GM21576 (cell line): ENCODE measurements around the gene RASA3.
"Not testable (repeated sequence)": the region's sequence is repeated elsewhere in the genome, so short reads cannot be mapped to it uniquely, and the experiment has no call there.

ENCODE experiments used
- ATAC-seq: cut with Tn5 transposase; IDR thresholded peaks from one replicate; pipeline ENCODE4 v1.9.1; 2021; ENCODE audit warnings: mild to moderate bottlenecking, moderate library complexity; ENCODE audit not compliant: unreplicated experiment

RASA3 gene

DNA sequence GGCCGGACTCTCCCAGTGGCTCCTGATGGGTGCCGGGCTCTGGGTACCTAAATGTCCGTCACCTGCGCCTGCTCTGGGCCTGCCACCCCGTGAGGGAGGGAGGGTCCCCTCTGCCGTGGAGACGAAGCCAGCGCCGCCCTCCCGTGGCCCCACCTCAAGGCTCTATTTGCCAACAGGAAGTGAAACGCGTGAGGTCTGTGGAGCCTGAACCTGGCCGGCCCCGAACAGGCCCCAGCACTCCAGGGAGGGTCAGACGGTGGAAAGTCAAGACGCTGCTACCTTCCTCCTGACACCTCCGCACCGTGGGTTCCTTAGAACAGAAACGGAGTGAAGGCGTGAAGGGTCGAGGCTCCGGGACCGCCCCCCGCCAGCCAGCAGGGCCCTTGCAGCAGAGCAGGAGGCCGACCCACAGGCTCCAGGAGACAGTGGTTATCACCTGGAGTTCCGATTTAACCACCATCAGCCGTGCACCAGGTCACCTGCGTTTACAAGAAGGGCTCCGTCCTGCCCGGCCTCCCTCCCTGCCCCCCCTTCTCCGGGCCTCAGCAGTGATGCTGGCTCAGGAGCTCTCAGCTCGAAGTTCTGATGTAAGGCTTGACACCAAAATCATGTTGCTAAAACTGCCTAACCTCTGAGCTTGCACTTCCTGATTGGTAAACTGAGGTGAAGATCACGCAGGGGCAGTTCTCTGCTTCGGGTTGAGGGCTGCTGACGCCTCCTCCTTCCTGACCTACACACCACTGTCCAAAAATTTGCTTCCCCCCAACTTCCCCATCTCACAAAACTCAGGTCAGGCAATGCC lies 107.6 kb downstream of the RASA3 start:
- peak; percentile 70 for ATAC-seq

DNA sequence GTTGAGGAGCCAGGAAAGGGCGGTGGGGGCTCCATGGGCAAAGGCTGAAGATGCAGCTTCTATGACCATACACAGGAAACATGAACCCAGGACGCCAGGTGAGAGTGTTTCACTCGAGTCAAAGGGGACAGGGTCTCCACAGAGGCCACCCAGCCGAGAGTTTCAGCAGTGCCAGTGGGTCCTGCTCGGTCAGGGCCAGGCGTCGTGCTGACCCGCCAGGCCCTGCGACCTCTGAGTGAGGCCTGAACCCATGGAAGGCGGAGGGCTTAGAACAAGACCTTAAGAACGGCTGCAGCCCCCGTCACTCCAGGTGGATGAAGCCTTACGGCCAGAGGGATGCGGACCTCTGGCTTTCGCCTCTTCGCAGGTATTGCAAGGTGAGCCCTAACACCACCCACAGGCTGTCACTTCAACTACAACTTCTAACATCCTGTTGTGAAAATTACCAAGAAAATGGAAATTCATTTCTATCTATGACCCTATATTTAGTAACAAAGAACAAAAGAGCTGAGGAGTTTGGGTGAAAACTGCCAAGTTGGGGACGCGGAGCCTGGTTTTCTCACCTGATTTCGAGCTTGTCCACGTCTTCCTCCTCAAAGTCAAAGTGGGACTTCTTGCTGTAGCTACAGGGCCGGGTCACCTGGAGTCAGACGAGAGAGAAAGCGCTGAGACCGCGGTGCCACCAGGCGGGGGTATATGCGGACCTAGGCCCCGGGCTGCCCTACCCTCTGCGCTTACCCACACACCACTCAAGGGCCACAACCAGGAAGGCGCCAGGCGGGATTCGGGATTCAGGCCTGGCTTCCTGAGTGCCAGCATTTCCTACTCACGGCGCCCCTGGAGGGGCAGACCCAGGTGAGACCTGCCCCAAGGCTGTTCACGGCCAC lies 108.5 kb downstream of the RASA3 start:
- ATAC-seq: no peak

DNA sequence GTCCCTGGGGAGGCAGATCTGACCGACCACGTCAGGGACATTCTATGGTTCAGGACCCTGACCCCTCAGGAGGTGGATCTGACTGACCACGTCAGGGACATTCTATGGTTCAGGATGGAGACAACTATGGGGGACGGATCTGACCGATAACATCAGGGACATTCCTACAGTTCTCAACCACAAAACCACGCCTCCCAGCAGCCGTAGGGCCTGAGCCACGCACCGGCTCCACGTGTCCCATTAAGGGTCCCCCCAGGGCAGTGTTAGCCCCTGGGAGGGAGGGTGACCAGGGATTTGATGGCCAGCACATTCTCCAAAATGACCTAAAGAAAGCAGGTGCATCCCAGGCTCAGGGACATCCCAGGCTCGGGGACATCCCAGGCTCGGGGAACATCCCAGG lies 109.5 kb downstream of the RASA3 start:
- ATAC-seq: no peak

DNA sequence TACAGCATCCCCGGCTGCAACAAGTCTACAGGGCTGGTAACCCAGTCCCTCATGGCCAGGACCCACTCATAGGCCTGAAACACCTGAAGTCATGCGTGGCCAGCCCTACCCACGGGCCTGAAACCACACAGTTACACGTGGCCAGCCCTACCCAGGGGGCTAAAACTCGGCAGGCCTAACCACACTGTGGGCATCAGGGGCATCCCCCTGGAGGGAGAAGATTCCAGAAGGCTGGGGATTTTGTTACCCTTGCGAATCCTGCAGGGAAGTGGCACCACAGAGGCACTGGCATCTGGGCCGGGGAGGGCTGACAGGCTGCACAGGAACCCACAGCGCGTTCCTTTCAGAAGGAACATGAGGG lies 110.1 kb downstream of the RASA3 start:
- ATAC-seq: no peak

DNA sequence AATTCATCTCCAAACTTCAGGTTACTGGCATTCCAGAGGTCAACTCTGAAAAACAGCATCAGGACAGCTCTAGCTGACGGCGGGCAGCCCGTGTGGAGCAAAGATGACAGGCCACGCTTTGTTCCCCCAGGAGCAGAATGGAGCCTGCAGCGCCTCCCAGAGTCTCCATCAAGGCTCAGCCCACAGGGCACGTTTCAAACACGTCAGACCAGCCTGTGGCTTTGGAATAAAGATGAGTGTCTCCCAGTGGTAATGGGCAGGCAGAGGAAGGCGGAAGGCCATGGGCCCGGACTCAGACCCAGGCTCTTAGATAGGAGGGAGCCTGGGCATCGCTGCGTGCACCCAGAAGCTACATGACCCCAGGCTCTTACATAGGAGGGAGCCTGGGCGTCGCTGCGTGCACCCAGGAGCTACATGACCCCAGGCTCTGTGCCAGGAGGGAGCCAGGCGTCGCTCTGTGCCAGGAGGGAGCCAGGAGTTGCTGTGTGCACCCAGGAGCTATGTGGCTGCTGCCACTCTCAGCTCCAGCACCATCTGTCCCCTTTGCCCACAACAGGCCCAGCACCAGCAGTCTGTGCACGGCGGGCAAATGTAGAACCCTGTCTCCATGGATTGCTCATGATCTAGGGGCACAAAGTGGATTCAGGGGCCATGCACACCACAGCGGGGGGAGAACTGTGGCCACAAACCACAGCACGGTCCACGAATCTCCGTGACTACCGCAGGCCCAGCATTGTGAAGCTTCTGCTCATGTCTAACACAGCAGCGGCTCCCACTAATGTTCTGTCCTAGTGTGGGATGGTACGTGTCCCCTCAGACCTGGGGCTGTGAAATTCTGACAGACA lies 110.7 kb downstream of the RASA3 start:
- ATAC-seq: no peak

DNA sequence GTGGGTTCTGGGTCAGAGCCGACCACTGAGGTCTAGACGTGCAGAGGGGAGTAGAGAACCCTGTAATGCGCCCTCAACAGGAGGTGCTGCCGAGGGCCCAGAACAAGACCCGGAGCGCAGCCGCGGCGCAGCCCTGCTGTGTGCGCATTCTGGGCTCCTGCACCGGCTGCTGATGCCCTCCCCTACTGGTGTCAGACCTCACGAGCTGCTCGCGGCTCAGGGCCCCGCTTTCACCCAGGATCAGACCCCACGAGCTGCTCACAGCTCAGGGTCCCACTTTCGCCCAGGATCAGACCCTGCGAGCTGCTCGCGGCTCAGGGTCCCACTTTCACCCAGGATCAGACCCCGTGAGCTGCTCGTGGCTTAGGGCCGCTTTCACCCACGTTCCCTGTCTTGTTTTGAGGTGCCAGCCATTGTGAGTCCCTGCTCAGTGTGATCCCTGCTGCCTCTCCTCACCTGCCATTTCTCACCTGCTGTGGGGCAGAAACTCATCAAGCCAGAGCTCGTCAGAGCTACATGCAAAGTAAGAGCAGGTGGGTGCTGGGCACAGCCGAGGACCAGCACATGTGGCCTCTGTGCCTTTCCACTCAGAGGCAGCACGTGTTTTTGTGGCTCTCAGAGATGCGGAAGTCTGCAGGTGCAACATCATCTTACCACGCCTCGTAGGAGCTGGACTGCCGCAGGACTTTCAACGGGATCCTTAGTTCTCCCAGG lies 111.5 kb downstream of the RASA3 start:
- ATAC-seq: no peak

DNA sequence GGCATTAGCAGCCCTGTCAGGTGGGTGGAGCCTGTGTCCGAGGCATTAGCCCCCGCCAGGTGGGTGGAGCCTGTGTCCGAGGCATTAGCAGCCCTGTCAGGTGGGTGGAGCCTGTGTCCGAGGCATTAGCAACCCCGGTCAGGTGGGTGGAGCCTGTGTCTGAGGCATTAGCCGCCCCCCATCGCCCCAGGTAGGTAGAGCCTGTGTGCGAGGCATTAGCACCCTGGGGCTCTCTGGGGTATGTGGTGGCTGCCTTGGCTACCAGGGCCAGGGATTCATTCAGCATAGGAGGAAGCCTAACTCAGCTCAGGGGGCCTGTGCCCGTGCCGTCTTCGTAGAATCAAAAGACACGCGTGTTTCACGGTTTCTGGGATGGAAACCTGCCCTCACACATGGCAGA lies 112.3 kb downstream of the RASA3 start:
- ATAC-seq: not testable (repeated sequence)

DNA sequence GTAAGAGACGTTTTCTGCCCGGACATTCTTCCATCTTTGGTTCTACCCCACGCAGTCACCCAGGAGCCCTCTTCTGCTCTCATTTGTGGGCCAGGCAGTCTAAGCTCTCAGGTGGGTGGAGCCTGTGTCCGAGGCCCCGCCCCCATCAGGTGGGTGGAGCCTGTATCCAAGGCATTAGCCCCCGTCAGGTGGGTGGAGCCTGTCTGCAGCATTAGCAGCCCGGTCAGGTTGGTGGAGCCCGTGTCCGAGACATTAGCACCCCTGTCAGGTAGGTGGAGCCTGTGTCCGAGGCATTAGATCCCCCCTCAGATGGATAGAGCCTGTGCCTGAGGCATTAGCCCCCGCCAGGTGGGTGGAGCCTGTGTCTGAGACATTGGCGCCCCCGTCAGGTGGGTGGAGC lies 113.1 kb downstream of the RASA3 start:
- ATAC-seq: no peak

DNA sequence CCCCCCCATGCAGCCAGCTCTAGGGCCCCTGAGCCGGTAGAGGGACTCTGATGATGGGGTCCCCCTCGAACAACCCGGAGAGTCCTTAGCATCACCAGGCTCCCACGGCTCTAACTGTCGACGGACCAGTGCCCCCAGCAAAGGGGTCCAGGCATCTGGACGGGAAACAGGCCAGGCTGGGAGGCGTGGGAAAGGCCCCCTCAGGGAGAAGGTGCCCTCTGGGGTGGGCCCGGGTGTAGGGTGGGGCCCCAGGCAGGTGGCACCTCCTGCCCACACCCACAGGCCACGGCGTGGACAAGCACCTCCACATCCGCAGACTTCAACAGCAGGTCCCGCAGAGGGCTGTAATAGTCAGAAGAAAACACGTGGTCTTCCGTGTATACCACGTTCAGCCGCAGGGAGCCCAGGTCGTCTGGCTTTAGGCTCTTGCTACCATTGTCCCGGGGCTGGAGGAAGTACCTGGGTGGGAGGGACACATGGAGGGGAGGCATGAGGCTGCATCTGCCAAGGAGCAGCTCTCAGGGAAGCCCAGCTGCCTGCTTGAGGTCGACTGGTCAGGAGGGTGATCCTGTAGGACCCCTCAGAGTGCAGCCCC lies 113.9 kb downstream of the RASA3 start:
- ATAC-seq: no peak

DNA sequence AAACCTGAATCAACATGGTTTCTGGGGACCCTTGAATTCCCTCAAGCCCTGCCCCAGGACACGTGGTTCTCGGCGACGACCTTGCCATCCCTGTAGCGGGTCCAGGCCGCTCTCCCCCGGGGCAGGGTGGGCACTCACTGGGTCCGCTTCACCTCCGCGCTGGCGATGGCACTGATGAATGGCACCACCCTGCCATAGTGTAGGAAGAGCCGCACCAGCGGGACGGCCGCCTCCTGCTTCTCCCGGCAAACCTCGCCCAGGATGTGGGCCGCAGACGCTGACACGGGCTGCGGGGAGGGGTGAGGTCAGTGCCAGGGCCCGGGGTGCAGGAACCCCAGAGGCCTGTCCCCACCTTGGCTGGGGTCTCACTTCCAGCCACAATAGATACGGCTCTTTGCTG lies 114.5 kb downstream of the RASA3 start:
- no peak for ATAC-seq

DNA sequence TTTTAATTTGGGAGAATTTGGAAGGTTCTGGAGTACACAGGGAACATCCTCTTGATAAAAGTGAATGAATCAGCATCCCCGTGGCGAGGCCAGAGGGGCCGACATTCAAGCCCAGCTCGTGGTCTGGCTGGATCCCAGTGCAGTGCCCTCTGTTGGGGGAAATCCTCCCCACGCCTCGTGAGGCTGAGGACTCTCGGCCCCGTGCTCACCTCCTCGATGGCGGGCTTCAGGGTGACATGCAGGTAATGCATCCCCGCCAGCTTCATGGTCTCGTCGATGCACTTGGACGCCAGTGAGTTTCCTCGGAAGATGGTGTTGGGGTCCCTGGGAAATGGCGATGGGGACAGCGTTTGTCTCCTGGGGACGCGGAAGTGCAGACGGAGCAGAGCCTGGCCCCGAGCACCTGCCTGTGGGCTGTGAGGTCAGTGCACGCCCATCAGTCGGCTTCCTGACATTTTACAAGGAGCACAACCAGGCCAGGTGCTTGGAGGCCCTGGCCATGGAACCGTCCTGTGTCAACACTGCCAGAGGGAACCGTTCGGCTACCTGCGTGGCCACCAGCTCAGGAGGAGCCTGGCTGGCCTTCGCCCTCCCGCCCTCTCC lies 115.3 kb downstream of the RASA3 start:
- no peak for ATAC-seq

DNA sequence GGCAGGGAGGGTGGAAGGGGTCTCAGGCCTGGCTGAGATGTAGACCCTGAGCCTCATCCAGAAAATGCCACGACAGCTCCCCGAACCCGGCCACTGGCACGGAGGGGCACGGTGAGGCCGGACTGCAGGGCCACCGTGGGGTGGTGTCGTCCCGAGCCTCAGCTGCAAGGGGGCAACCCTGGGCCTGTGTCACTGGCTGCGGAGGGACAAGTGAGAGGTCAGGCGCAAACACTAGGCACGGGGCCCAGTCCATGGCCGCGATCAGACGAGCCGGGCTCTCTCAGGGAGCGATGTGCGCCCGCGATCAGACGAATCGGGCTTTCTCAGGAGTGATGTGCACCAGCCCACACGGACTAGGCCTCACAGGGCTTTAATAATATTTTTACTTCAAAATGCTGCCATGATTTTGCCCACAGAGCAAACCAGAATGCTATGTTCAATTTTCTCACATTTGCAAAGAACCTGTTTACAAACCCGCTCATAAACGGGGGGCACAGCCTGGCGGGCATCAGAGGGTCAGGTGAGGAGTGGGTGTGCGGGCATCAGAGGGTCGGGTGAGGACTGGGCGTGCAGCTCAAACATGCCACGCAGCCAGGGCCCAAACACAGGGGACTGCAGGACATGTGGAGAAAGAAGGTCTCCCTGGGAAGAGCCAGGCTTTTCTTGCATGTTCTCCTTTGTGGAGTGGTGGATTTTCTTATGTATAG lies 115.9 kb downstream of the RASA3 start:
- ATAC-seq: no peak

DNA sequence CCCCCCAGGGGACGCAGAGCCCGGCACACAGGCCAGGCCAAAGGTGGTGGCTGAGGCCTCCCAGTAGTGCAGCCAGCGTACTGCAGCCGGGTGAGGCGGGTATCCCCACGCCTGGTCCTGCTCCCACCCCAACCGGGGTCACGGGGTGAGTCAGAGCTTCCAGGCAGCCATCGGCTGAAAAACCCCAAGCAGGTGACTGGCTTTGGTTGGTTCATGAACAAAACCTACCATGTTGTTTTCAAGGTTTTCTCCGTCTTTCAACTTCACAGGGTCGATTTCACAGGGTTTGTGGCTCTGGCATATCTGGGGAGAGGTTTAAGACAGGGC lies 116.5 kb downstream of the RASA3 start:
- ATAC-seq: no peak

DNA sequence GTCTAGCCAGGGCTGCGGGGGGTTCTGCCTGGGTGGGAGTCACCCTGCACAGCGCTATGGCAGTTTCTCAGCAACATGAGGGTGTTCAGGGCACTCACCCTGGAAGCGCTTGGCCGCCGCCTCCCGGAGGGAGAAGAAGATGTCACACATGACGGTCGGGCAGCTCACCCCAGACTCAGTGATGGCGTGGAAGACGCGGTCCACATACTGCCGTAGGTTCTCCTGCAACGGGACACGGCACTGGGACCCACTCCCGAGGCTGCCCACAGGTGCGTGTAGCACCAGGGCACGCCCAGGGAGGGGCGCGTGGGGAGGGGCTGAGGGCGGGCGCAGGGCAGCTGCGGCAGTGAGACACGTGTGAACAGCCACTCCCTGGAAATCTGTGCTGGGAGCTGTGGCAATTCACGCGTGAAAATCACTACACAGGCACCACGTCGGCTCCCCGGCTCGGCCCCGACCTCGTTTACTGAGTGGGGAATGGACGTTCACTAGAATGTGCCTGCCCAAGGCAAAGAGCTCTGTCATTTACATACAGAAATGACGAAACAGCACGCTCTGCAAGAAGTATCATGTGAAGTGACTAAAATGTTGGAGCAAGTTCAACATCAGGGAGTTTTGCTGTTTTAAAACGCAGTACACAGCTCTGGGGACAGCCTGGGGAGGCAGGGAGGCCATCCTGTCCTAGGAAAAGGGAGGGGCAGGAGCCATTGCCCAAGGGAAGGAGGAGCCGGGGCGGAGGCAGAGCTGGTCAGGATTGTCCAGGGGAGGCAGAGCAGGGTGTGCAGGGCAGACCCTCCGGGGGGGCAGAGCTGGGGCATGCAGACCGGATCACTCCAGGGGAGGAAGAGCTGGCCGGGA lies 117.1 kb downstream of the RASA3 start:
- ATAC-seq: no peak

DNA sequence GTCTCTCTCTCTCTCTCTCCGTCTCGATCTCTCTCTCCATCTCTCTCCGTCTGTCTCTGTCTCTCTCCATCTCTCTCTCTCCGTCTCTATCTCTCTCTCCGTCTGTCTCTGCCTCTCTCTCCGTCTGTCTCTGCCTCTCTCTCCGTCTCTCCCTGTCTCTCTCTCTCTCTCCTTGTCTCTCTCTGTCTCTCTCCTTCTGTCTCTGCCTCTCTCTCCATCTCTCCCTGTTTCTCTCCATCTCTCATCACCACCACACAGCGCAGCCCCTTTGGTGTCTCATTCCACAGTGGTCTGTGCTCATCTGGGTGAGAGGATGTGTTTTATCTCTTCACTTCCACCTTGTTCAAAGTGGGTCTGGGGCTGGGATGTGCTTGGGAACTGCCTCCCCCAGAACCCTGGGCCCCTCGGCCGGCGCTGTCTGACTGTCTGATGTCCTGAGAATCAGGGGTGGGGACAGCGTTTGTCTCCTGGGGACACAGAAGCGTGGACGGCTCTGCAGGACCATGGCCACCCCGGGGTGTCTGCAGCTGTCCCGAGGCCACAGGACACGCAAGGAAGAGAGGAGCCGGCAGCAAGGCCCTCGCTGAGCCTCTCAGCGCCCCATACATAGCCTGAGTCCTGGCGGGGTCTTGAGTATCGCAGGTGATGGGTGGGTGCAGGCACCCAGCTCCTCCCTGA lies 118.3 kb downstream of the RASA3 start:
- no peak for ATAC-seq

DNA sequence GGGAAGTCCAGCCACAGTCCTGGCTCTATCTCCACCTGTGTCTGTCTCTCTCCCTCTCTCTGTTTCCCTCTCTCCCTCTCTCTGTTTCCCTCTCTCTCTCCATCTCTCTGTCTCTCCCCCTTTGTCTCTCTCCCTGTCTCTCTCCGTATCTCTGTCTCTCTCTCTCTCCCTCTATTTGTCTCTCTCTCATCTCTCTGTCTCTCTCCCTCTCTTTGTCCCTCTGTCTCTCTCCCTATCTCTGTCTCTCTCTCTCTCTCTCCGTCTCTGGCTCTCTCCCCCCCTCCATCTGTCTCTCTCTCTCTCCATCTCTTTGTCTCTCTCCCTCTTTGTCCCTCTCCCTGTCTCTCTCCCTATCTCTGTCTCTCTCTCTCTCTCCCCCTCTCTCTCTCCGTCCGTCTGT lies 119.1 kb downstream of the RASA3 start:
- ATAC-seq: no peak

DNA sequence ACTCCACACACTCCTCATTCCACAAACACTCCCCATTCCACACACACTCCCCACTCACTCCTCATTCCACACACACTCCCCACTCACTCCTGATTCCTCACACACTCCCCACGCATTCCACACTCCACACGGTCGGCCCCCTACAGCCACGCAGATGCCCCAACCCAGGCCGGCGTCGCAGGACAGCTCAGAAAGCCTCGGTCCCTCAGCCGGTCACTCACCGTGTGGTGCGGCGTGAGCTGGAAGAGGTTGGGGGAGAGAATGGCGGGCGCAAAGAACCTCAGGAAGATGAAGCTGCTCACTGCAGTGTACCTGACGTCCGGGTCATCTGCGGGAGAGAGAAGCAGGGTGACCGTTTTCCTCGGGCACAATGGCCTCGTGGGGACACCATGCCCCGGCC lies 119.5 kb downstream of the RASA3 start:
- ATAC-seq: no peak

DNA sequence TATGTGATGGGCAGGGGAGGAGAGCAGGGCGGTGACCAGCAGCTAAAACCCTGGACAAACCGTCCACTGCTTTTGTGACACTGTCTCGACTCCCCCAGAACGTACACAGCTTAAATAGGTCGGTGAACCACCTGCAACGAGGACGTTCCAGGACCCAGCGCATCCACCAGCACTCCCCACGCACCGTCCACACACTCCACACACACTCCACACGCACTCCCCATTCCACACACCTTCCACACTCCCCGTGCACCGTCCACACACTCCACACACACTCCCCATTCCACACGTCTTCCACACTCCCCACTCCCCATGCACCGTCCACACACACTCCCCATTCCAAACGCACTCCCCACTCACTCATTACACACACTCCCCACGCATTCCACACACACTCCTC lies 120.3 kb downstream of the RASA3 start:
- no peak for ATAC-seq
